ENCODE results near the gene HDAC5.
"Not testable (repeated sequence)": the region's sequence is repeated elsewhere in the genome, so short reads cannot be mapped to it uniquely, and the experiment has no call there.

HDAC5 gene

GRCh38 chr17:44110823-44111633 is 12.4 kb downstream of the HDAC5 start:
- DNase-seq = peak; percentile 77

GRCh38 chr17:44110011-44110686 is 13.3 kb downstream of the HDAC5 start:
- DNase-seq = no peak

- DNase-seq = no peak
Measured at GRCh38 chr17:44109312-44109630, 14.2 kb downstream of the HDAC5 start.

GRCh38 chr17:44108440-44109311 is 14.8 kb downstream of the HDAC5 start:
- no peak for DNase-seq

- no peak for DNase-seq
Measured at GRCh38 chr17:44106801-44107200, 16.6 kb downstream of the HDAC5 start.

GRCh38 chr17:44105941-44106340 is 17.5 kb downstream of the HDAC5 start:
- no peak for DNase-seq

GRCh38 chr17:44105483-44105882 is 18.0 kb downstream of the HDAC5 start:
- DNase-seq = no peak

GRCh38 chr17:44102849-44103622 is 20.4 kb downstream of the HDAC5 start:
- DNase-seq = no peak

GRCh38 chr17:44101858-44102257 is 21.6 kb downstream of the HDAC5 start:
- DNase-seq = not testable (repeated sequence)

- no peak for DNase-seq
Measured at GRCh38 chr17:44097110-44097958, 26.1 kb downstream of the HDAC5 start.

- DNase-seq = peak; percentile 52
Measured at GRCh38 chr17:44095647-44096496, 27.6 kb downstream of the HDAC5 start.

- DNase-seq = no peak
Measured at GRCh38 chr17:44095388-44095646, 28.1 kb downstream of the HDAC5 start.

GRCh38 chr17:44094701-44095387 is 28.6 kb downstream of the HDAC5 start:
- DNase-seq = no peak

GRCh38 chr17:44093231-44093900 is 30.1 kb downstream of the HDAC5 start:
- DNase-seq = no peak

- DNase-seq = no peak
Measured at GRCh38 chr17:44092051-44092450, 31.4 kb downstream of the HDAC5 start.

- DNase-seq = no peak
Measured at GRCh38 chr17:44091200-44091997, 32.0 kb downstream of the HDAC5 start.

GRCh38 chr17:44088254-44088653 is 35.2 kb downstream of the HDAC5 start:
- DNase-seq = no peak

GRCh38 chr17:44087319-44087718 is 36.1 kb downstream of the HDAC5 start:
- DNase-seq = no peak

Data from NCI-H2029 treated with DMSO at 0.1 percent for 48 hours (cell line).